Measurements from ENCODE around the gene STAT3. TPM values are rescaled to one million over a fixed set of nuclear protein-coding genes. Genes with fewer than 3 reads are reported as not detected.
"Not testable (repeated sequence)": the region's sequence is repeated elsewhere in the genome, so short reads cannot be mapped to it uniquely, and the experiment has no call there.

Gene STAT3
- total and polyA plus RNA-seq, 2 donors (not counting 3 experiments of a cell fraction or from before 2014, with no cell fraction given), result 59.1 to 124 TPM

DNA sequence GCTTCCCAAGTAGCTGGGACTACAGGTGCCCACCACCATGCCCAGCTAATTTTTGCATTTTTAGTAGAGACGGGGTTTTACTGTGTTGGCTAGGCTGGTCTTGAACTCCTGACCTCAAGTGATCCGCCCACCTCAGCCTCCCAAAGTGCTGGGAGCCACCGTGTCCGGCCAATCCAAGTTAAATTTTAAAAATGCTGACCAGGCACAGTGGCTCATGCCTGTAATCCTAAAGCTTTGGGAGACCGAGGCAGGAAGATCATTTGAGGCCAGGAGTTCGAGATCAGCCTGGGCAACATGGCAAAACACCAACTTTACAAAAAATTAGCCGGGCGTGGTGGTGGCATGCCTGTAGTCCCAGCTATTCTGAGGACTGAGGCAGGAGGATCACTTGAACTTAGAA lies 3.2 kb upstream of the STAT3 start:
- H3K9ac ChIP-seq (replicated peaks; ENCODE audit: extremely low read depth, insufficient read depth, low read length); H3K36me3 ChIP-seq (ENCODE audit: control insufficient read depth in 2 of 2, extremely low read depth in 1 of 2, insufficient read depth in 2 of 2, low read length in 2 of 2); H3K9me1 ChIP-seq (replicated peaks; ENCODE audit: control insufficient read depth, extremely low read depth, insufficient read depth, low read length); H3K27ac ChIP-seq (ENCODE audit: insufficient read depth, low read depth, low read length); dilution Hi-C loops (cut with MboI; ENCODE audit: extremely low pct_ligation_motif_present, low sequenced_read_pairs); H4K20me1 ChIP-seq (replicated peaks; ENCODE audit: control insufficient read depth, extremely low read depth, insufficient read depth, low read length); intact Hi-C loops (cut with micrococcal nuclease); H3K9me3 ChIP-seq (replicated peaks; ENCODE audit: control insufficient read depth, insufficient read depth, low read length); H3K4me3 ChIP-seq (replicated peaks in 1 of 3; ENCODE audit: insufficient read depth in 1 of 3, low read depth in 1 of 3, low read length in 3 of 3); H3K4me2 ChIP-seq (ENCODE audit: insufficient read depth, low read length); H3K27me3 ChIP-seq (ENCODE audit: control insufficient read depth in 2 of 2, insufficient read depth in 2 of 2, low read length in 2 of 2); DNase-seq (ENCODE audit: low read depth, low spot score); BruUV-seq (replicated peaks); H2AFZ ChIP-seq (ENCODE audit: low read depth, low read length); FAIRE-seq; POLR2A ChIA-PET: not testable (repeated sequence)
- CTCF ChIA-PET, result interaction anchor here (0.7 to 1.2 kb wide), 3 partner anchors 9 to 126 kb away, joined by 3 to 4 read pairs (median 3); no protein-coding TSS in a partner anchor
- Histone ChIP-seq H3K4me1 (ENCODE audit: control insufficient read depth, extremely low read depth, insufficient read depth, low read length) (peaks cover 18% of the 10 kb centered on the region), H3K79me2 (ENCODE audit: control insufficient read depth, insufficient read depth, low read length) (peaks cover 16% of the 10 kb centered on the region)

DNA sequence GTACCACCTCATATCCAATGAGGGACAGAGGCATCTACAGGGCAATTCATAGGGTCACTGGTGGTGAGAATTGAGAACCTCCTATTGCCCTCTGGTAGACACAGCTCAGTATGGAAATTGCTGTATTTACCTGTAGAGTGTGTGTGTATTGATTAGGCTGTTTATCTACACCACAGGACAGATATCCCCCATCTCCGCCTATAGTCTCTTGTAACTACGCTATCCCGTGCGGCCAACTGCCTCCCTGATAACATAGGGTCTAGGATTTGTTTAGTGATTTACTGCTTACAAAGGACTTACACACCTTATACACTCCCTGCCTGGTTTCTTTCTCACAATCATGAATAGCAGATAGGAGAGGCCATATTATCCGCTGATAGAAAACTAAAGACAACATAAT lies 1.7 kb upstream of the STAT3 start:
- DNase-seq (ENCODE audit: low read depth, low spot score) (no peak), FAIRE-seq (no peak)
- Histone ChIP-seq H3K9me3 (replicated peaks; ENCODE audit: control insufficient read depth, insufficient read depth, low read length) (no peaks in the 10 kb centered on the region), H3K79me2 (ENCODE audit: control insufficient read depth, insufficient read depth, low read length) (peaks cover 29% of the 10 kb centered on the region), H3K36me3 (ENCODE audit: control insufficient read depth in 2 of 2, extremely low read depth in 1 of 2, insufficient read depth in 2 of 2, low read length in 2 of 2) (no peaks in the 10 kb centered on the region), H3K9ac (replicated peaks; ENCODE audit: extremely low read depth, insufficient read depth, low read length) (no peak overlapping the region), H3K9me1 (replicated peaks; ENCODE audit: control insufficient read depth, extremely low read depth, insufficient read depth, low read length) (no peaks in the 10 kb centered on the region), H3K4me2 (ENCODE audit: insufficient read depth, low read length) (no peak overlapping the region), H3K4me3 (replicated peaks in 1 of 3; ENCODE audit: insufficient read depth in 1 of 3, low read depth in 1 of 3, low read length in 3 of 3) (no peak overlapping the region), H2AFZ (ENCODE audit: low read depth, low read length) (no peak overlapping the region), H3K27ac (ENCODE audit: insufficient read depth, low read depth, low read length) (no peak overlapping the region), H3K27me3 (ENCODE audit: control insufficient read depth in 2 of 2, insufficient read depth in 2 of 2, low read length in 2 of 2) (no peaks in the 10 kb centered on the region), H4K20me1 (replicated peaks; ENCODE audit: control insufficient read depth, extremely low read depth, insufficient read depth, low read length) (peaks cover 5% of the 10 kb centered on the region), H3K4me1 (ENCODE audit: control insufficient read depth, extremely low read depth, insufficient read depth, low read length) (peaks cover 21% of the 10 kb centered on the region)
- intact Hi-C loops (cut with micrococcal nuclease) (loop anchor here (5.0 kb wide), 1 partner anchor 43 kb away; no protein-coding TSS in a partner anchor), dilution Hi-C loops (cut with MboI; ENCODE audit: extremely low pct_ligation_motif_present, low sequenced_read_pairs) (no loop called here)
- no TSS peak for BruUV-seq (replicated peaks)
- ChIA-PET POLR2A (no interaction called here), CTCF (interaction anchor here (1.0 to 1.9 kb wide), 2 partner anchors 12 to 67 kb away, joined by 3 to 11 read pairs; no protein-coding TSS in a partner anchor)
- TF ChIP-seq MYC (IDR thresholded peaks at IDR 0.05; ENCODE audit: low read depth, low read length) (no peak), FOS (IDR thresholded peaks at IDR 0.05; ENCODE audit: borderline replicate concordance, insufficient read depth, low read length) (no peak), JUN (IDR thresholded peaks at IDR 0.05; ENCODE audit: borderline replicate concordance, insufficient read depth, insufficient read length, low read depth) (no peak), POLR2AphosphoS5 (IDR thresholded peaks at IDR 0.05; ENCODE audit: insufficient read depth, low read depth, low read length) (no peak)
- TF ChIP-seq, protein P1, sequence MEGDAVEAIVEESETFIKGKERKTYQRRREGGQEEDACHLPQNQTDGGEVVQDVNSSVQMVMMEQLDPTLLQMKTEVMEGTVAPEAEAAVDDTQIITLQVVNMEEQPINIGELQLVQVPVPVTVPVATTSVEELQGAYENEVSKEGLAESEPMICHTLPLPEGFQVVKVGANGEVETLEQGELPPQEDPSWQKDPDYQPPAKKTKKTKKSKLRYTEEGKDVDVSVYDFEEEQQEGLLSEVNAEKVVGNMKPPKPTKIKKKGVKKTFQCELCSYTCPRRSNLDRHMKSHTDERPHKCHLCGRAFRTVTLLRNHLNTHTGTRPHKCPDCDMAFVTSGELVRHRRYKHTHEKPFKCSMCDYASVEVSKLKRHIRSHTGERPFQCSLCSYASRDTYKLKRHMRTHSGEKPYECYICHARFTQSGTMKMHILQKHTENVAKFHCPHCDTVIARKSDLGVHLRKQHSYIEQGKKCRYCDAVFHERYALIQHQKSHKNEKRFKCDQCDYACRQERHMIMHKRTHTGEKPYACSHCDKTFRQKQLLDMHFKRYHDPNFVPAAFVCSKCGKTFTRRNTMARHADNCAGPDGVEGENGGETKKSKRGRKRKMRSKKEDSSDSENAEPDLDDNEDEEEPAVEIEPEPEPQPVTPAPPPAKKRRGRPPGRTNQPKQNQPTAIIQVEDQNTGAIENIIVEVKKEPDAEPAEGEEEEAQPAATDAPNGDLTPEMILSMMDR (IDR thresholded peaks at IDR 0.05; ENCODE audit: extremely low read depth in 1 of 2, insufficient read depth in 1 of 2, low read depth in 1 of 2, low read length in 2 of 2), result no peak
